ENCODE results near the gene TRPT1.

TRPT1 gene

GRCh38 chr11:64178951-64179639, 46.9 kb downstream of the TRPT1 start:
- no peak for DNase-seq (ENCODE audit: low read depth, low spot score)

- no peak for DNase-seq (ENCODE audit: low read depth, low spot score)
These were observed 47.8 kb downstream of the TRPT1 start for GRCh38 chr11:64178203-64178602.

GRCh38 chr11:64176751-64177150, 49.2 kb downstream of the TRPT1 start:
- no peak for DNase-seq (ENCODE audit: low read depth, low spot score)
